IMR-90 (cell line): ENCODE measurements around the gene RXYLT1. TPM values are rescaled to one million over a fixed set of nuclear protein-coding genes. Genes with fewer than 3 reads are reported as not detected.

ENCODE experiments used
- ATAC-seq: fragments of 200-7000 bp; cut with Tn5 transposase; 2 replicates; pipeline ENCODE4 v1.9.1; 2020; ENCODE audit warnings: low read depth, mild to moderate bottlenecking, moderate library complexity
- BruUV-seq: library from RNA; stranded (reverse); fragments of 400-500 nt; replicated peaks from 2 replicates; lab custom pipeline; 2021; lab: Mats Ljungman, UMichigan
- CTCF ChIA-PET: fragments of 300-600 bp; formaldehyde crosslinking; extraction: SDS; loops from one replicate; lab custom pipeline; 2021; ENCODE audit warnings: antibody characterized with exemption; lab: Yijun Ruan, JAX
- POLR2A ChIA-PET: fragments of 300-600 bp; sonication (Branson Sonifier 250); formaldehyde crosslinking; loops from one replicate; lab custom pipeline; 2022; ENCODE audit warnings: antibody characterized with exemption; ENCODE audit not compliant: unreplicated experiment; lab: Charles Lee
- DNase-seq: peaks from one replicate; pipeline ENCODE4 v3.0.0; 2013
- H2AFZ ChIP-seq: replicated peaks from 2 replicates; pipeline ENCODE3; 2013; ENCODE audit warnings: low read length, mild to moderate bottlenecking; ENCODE audit not compliant: poor library complexity
- H2AK5ac ChIP-seq: 2 replicates; pipeline ENCODE4 v1.6.1; 2013; ENCODE audit warnings: low read depth, low read length, inconsistent platforms
- H2AK9ac ChIP-seq: replicated peaks from 2 replicates; pipeline ENCODE3; 2013; ENCODE audit warnings: mild to moderate bottlenecking, low read depth, low read length, moderate library complexity; ENCODE audit not compliant: poor library complexity
- H2BK120ac ChIP-seq: 2 replicates; pipeline ENCODE4 v1.6.1; 2013; ENCODE audit warnings: low read depth, low read length, inconsistent platforms
- H2BK15ac ChIP-seq: 3 replicates; pipeline ENCODE4 v1.6.1; 2013; ENCODE audit warnings: low read depth, low read length, inconsistent platforms
- H2BK20ac ChIP-seq: 2 replicates; pipeline ENCODE4 v1.6.1; 2013; ENCODE audit warnings: low read depth, mild to moderate bottlenecking, inconsistent platforms, low read length, moderate library complexity
- H2BK5ac ChIP-seq: 2 replicates; pipeline ENCODE4 v1.6.1; 2013; ENCODE audit warnings: mild to moderate bottlenecking, low read depth, low read length, inconsistent platforms; ENCODE audit not compliant: poor library complexity, severe bottlenecking
- H3K14ac ChIP-seq: replicated peaks from 2 replicates; pipeline ENCODE4 v1.6.1; 2013; ENCODE audit warnings: low read depth, low read length, inconsistent platforms
- H3K18ac ChIP-seq: 2 replicates; pipeline ENCODE4 v1.6.1; 2013; ENCODE audit warnings: low read depth, low read length, control low read depth
- H3K23ac ChIP-seq: 2 replicates; pipeline ENCODE4 v1.6.1; 2013; ENCODE audit warnings: low read depth, low read length, inconsistent platforms
- H3K27ac ChIP-seq: 2 replicates; pipeline ENCODE4 v1.5.1; 2013; ENCODE audit warnings: mild to moderate bottlenecking, control low read depth, low read length; ENCODE audit not compliant: insufficient read depth
- H3K27me3 ChIP-seq: 2 replicates; pipeline ENCODE4 v1.6.1; 2013; ENCODE audit warnings: low read length; ENCODE audit not compliant: control insufficient read depth, insufficient read depth
- H3K36me3 ChIP-seq: 2 replicates; pipeline ENCODE4 v1.6.1; 2013; ENCODE audit warnings: low read length, mixed read lengths; ENCODE audit not compliant: control insufficient read depth, insufficient read depth
- H3K4ac ChIP-seq: 2 replicates; pipeline ENCODE4 v1.6.1; 2013; ENCODE audit warnings: low read depth, low read length, inconsistent platforms
- H3K4me1 ChIP-seq: 2 replicates; pipeline ENCODE4 v1.6.1; 2013; ENCODE audit warnings: low read length, mixed read lengths; ENCODE audit not compliant: control insufficient read depth, insufficient read depth
- H3K4me2 ChIP-seq: 2 replicates; pipeline ENCODE4 v1.6.1; 2013; ENCODE audit warnings: low read depth, mild to moderate bottlenecking, control low read depth, low read length, moderate library complexity
- H3K4me3 ChIP-seq: 2 replicates; pipeline ENCODE4 v1.5.1; 2013; ENCODE audit warnings: low read depth, mild to moderate bottlenecking, control low read depth, low read length, moderate library complexity; ENCODE audit not compliant: insufficient read depth
- H3K56ac ChIP-seq: 2 replicates; pipeline ENCODE4 v1.6.1; 2013; ENCODE audit warnings: low read length, inconsistent platforms; ENCODE audit not compliant: insufficient read depth; ENCODE audit errors: extremely low read depth
- H3K79me1 ChIP-seq, 2 experiments: 2 replicates each; pipeline ENCODE4 v1.6.1; 2013; ENCODE audit warnings: low read length in 2 of 2, inconsistent platforms in 1 of 2, low read depth in 1 of 2
- H3K9ac ChIP-seq: 2 replicates; pipeline ENCODE4 v1.6.1; 2013; ENCODE audit warnings: low read depth, low read length, control low read depth
- H3K9me1 ChIP-seq: 2 replicates; pipeline ENCODE4 v1.6.1; 2013; ENCODE audit warnings: low read length, inconsistent platforms; ENCODE audit not compliant: insufficient read depth
- H3K9me3 ChIP-seq: 2 replicates; pipeline ENCODE4 v1.6.1; 2013; ENCODE audit warnings: low read length; ENCODE audit not compliant: control insufficient read depth, insufficient read depth
- H4K20me1 ChIP-seq: 2 replicates; pipeline ENCODE4 v1.6.1; 2013; ENCODE audit warnings: low read length, inconsistent platforms; ENCODE audit not compliant: insufficient read depth
- H4K5ac ChIP-seq: 2 replicates; pipeline ENCODE4 v1.6.1; 2013; ENCODE audit warnings: mild to moderate bottlenecking, low read depth, low read length, control low read depth
- H4K8ac ChIP-seq, 2 experiments: 2 replicates each; pipeline ENCODE4 v1.6.1; 2013; ENCODE audit warnings: low read depth in 2 of 2, low read length in 2 of 2, control low read depth in 1 of 2, inconsistent platforms in 1 of 2
- H4K91ac ChIP-seq: 2 replicates; pipeline ENCODE4 v1.6.1; 2013; ENCODE audit warnings: low read depth, low read length, inconsistent platforms; ENCODE audit not compliant: insufficient read depth
- BHLHE40 ChIP-seq: fragments of 150-350 bp; IDR thresholded peaks from 2 replicates; pipeline ENCODE4 v1.6.1; 2016; ENCODE audit warnings: mild to moderate bottlenecking, low read depth, low read length
- CEBPB ChIP-seq: IDR thresholded peaks from 2 replicates; pipeline ENCODE4 v1.6.1; 2012; ENCODE audit warnings: low read depth, low read length, improper control_type of control experiment
- CTCF ChIP-seq: conservative IDR thresholded peaks from 2 replicates; pipeline ENCODE4 v1.5.1; 2012; ENCODE audit warnings: mild to moderate bottlenecking, low read depth, low read length, improper control_type of control experiment
- ELK1 ChIP-seq: fragments of 150-350 bp; IDR thresholded peaks from 2 replicates; pipeline ENCODE4 v1.6.1; 2016; ENCODE audit warnings: low read depth, mild to moderate bottlenecking, low read length, moderate library complexity, borderline replicate concordance
- MAZ ChIP-seq: IDR thresholded peaks from 2 replicates; pipeline ENCODE4 v1.6.1; 2012; ENCODE audit warnings: low read depth, mild to moderate bottlenecking, low read length, improper control_type of control experiment, moderate library complexity, borderline replicate concordance
- NFE2L2 ChIP-seq: fragments of 150-350 bp; IDR thresholded peaks from 2 replicates; pipeline ENCODE4 v1.6.1; 2016; ENCODE audit warnings: low read depth, mild to moderate bottlenecking, low read length
- POLR2A ChIP-seq: IDR thresholded peaks from 2 replicates; pipeline ENCODE4 v1.6.1; 2012; ENCODE audit warnings: mild to moderate bottlenecking, low read depth, low read length
- RCOR1 ChIP-seq: IDR thresholded peaks from 2 replicates; pipeline ENCODE4 v1.6.1; 2012; ENCODE audit warnings: mild to moderate bottlenecking, low read length, improper control_type of control experiment; ENCODE audit not compliant: insufficient replicate concordance
- RFX5 ChIP-seq: IDR thresholded peaks from 2 replicates; pipeline ENCODE4 v1.8.0; 2012; ENCODE audit warnings: low read depth, mild to moderate bottlenecking, low read length, moderate library complexity
- SMC3 ChIP-seq: fragments of 150-350 bp; IDR thresholded peaks from 2 replicates; pipeline ENCODE4 v1.6.1; 2016; ENCODE audit warnings: low read depth, mild to moderate bottlenecking, antibody characterized with exemption, low read length, moderate library complexity
- USF2 ChIP-seq: fragments of 150-350 bp; IDR thresholded peaks from 2 replicates; pipeline ENCODE4 v1.6.1; 2017; ENCODE audit warnings: mild to moderate bottlenecking, antibody characterized with exemption, low read length, low read depth
- WGBS, 2 experiments: methylation state at CpG; one replicate each; pipeline versions ENCODE4 v1.1.5 to v1.1.7; 2013; ENCODE audit warnings: missing lambda C conversion rate in 2 of 2; ENCODE audit not compliant: insufficient read length in 1 of 2; ENCODE audit errors: extremely low coverage in 2 of 2; 5-methylcytosine and 5-hydroxymethylcytosine counted together
- dilution Hi-C: fragments of 300-500 bp; cut with HindIII; formaldehyde crosslinking; loops from one replicate; pipeline ENCODE4 v1.14.3; 2018; ENCODE audit warnings: low sequenced_read_pairs; ENCODE audit not compliant: unreplicated experiment
- in situ Hi-C: fragments of 300-500 bp; cut with MboI; formaldehyde crosslinking; loops from 3 replicates; pipeline ENCODE4 v1.14.3; 2019; ENCODE audit warnings: low sequenced_read_pairs, inconsistent platforms, mixed read lengths
- intact Hi-C: fragments of 100-400 bp; cut with micrococcal nuclease; formaldehyde crosslinking; loops from 2 replicates; pipeline ENCODE4 v1.10.0; 2022
- polyA plus RNA-seq, 3 experiments: library from polyadenylated mRNA; depleted of rRNA; stranded (reverse); fragments of >200 nt; gene quantifications; 2 replicates each; pipeline ENCODE4 v1.2.3, GENCODE V29; 2012; ENCODE audit warnings: low replicate concordance in 1 of 3
- total RNA-seq: library from RNA; depleted of rRNA; stranded (reverse); fragments of >200 nt; gene quantifications from 2 replicates; pipeline ENCODE4 v1.2.3, GENCODE V29; 2012

RXYLT1 gene
- total and polyA plus RNA-seq, 2 of the 4 experiments (the other 2 are of a cell fraction): 9.0 to 9.5 TPM

- Histone ChIP-seq H3K79me1 (peaks cover 0 to 15% of the 10 kb centered on the region in 2 experiments; a peak in 2 of 4 replicates), H3K4me2 (peak within 1 kb of the TSS; percentile 74), H2AK5ac (peak within 1 kb of the TSS; percentile 89), H3K18ac (peak within 1 kb of the TSS; percentile 100), H3K4me1 (peaks cover 7% of the 10 kb centered on the region), H4K8ac (peak within 1 kb of the TSS; percentile 81 to 92), H3K27ac (peak within 1 kb of the TSS; percentile 99), H2AFZ (peak within 1 kb of the TSS; percentile 96), H2BK120ac (peak within 1 kb of the TSS; percentile 85), H3K9me1 (peaks cover 11% of the 10 kb centered on the region), H3K14ac (peak within 1 kb of the TSS; percentile 97), H2BK5ac (peak within 1 kb of the TSS; percentile 96), H3K36me3 (peaks cover 3% of the 10 kb centered on the region; the same call in 1 of the 2 replicates), H3K4ac (peak within 1 kb of the TSS; percentile 85), H4K5ac (peak within 1 kb of the TSS; percentile 98), H3K9me3 (no peaks in the 10 kb centered on the region), H3K23ac (peak within 1 kb of the TSS; percentile 92), H4K91ac (peak within 1 kb of the TSS; percentile 98), H4K20me1 (peaks cover 24% of the 10 kb centered on the region), H2BK15ac (peak within 1 kb of the TSS; percentile 78), H3K27me3 (no peaks in the 10 kb centered on the region), H3K56ac (peak within 1 kb of the TSS; percentile 100), H3K9ac (peak within 1 kb of the TSS; percentile 100), H3K4me3 (peak within 1 kb of the TSS; percentile 99), H2BK20ac (peak within 1 kb of the TSS; percentile 81), H2AK9ac (peak within 1 kb of the TSS; percentile 92)
- ATAC-seq: peak; percentile 21
- ChIA-PET CTCF (interaction anchor here (0.5 to 1.5 kb wide), 11 partner anchors 18 to 410 kb away, joined by 3 to 7 read pairs (median 4); no protein-coding TSS in a partner anchor), POLR2A (interaction anchor here (0.5 to 0.7 kb wide), 3 partner anchors 77 to 388 kb away, joined by 3 to 6 read pairs (median 4); no protein-coding TSS in a partner anchor)
- dilution Hi-C loops: loop anchor here (25.0 kb wide), 1 partner anchor 418 kb away; no protein-coding TSS in a partner anchor
- BruUV-seq: TSS peak; percentile 44
- peak; percentile 73 for DNase-seq
- intact Hi-C loops: loop anchor here (1.0 to 5.0 kb wide), 4 partner anchors 74 to 412 kb away; no protein-coding TSS in a partner anchor
- WGBS, 2 experiments: 3% methylated on average over 15 of the region's 52 CpGs; no CpG with 5 or more reads in 1 of the 2 experiments
- in situ Hi-C loops: loop anchor here (5.0 to 10.0 kb wide), 2 partner anchors 150 to 413 kb away; no protein-coding TSS in a partner anchor
- TF ChIP-seq CTCF: 0 out of 2 replicates have a peak, but pooled peaks have one; percentile 15
- TF ChIP-seq RCOR1: no peak
- no peak for TF ChIP-seq BHLHE40
- TF ChIP-seq CEBPB: no peak
- TF ChIP-seq NFE2L2: no peak
- TF ChIP-seq RFX5: no peak
- no peak for TF ChIP-seq USF2
- TF ChIP-seq ELK1: no peak
- peak; percentile 35; the same call in 1 of the 2 replicates for TF ChIP-seq MAZ
- peak; percentile 36 for TF ChIP-seq SMC3
- TF ChIP-seq POLR2A: peak; percentile 10; the same call in 1 of the 2 replicates
Observed at GRCh38 chr12:63844391-63845341, 65.0 kb downstream of the RXYLT1 start, which contains the start of gene SRGAP1. SRGAP1 (plus strand) TSS chr12:63844700; CDS start chr12:63844817, 117 bp downstream.
